ENCODE results near the gene SELENBP1. TPM values are rescaled to one million over a fixed set of nuclear protein-coding genes. Genes with fewer than 3 reads are reported as not detected.

The SELENBP1 gene
- total and polyA plus RNA-seq, 9 of the 15 experiments (the other 6 are each of a cell fraction or from before 2014, with no cell fraction given), result 25.8 to 81.2 (median 47.1) TPM

- H3K27ac ChIP-seq (ENCODE audit: extremely low read depth, low read depth, low read length), result no peak overlapping the region
- no peak overlapping the region for H3K9ac ChIP-seq (ENCODE audit: insufficient read depth in 1 of 2, low read depth in 2 of 2, low read length in 2 of 2)
- ChIA-PET CTCF (ENCODE audit: low intra/inter-chr PET ratio) (no interaction called here), POLR2A (interaction anchor here (1.4 kb wide), 1 partner anchor 17 kb away, joined by 5 read pairs; no protein-coding TSS in a partner anchor)
- no peak for FAIRE-seq
- no peaks in the 10 kb centered on the region for H3K36me3 ChIP-seq (ENCODE audit: control insufficient read depth, insufficient read depth, low read length)
- H3K4me3 ChIP-seq, result no peak overlapping the region
- H3K9me1 ChIP-seq (ENCODE audit: control insufficient read depth, insufficient read depth, low read length), result no peaks in the 10 kb centered on the region
- H4K20me1 ChIP-seq (replicated peaks; ENCODE audit: control insufficient read depth, insufficient read depth, low read length), result no peaks in the 10 kb centered on the region
- peaks cover 14 to 21% of the 10 kb centered on the region in 2 experiments; a peak in 4 of 5 replicates for H3K4me1 ChIP-seq (replicated peaks in 1 of 2; ENCODE audit: control insufficient read depth in 2 of 2, insufficient read depth in 2 of 2, low read length in 2 of 2)
- 95% methylated on average over 2 of the region's 2 CpGs for WGBS (ENCODE audit: insufficient coverage, low coverage, missing lambda C conversion rate)
- H3K4me2 ChIP-seq (ENCODE audit: insufficient read depth, low read length), result no peak overlapping the region
- in situ Hi-C loops (cut with MboI), result no loop called here
- no peak for ATAC-seq
- no peak for DNase-seq (ENCODE audit: extremely low read depth in 1 of 4, low spot score in 3 of 4)
- intact Hi-C loops (cut with micrococcal nuclease), result loop anchor here (10.0 kb wide), 1 partner anchor 191 kb away; the partner anchor contains the start of genes PIP5K1A and VPS72
- no peaks in the 10 kb centered on the region; the same call in 1 of the 2 replicates for H3K9me3 ChIP-seq (replicated peaks; ENCODE audit: control insufficient read depth, insufficient read depth, low read depth, low read length)
- H2AFZ ChIP-seq (ENCODE audit: low read depth, low read length), result no peak overlapping the region
- BruUV-seq (replicated peaks), result no TSS peak
- no peaks in the 10 kb centered on the region for H3K79me2 ChIP-seq (ENCODE audit: control insufficient read depth, insufficient read depth, low read length)
- TF ChIP-seq SMARCE1 (IDR thresholded peaks at IDR 0.05) (no peak), SMARCA4 (IDR thresholded peaks at IDR 0.05) (no peak), SREBF2 (CRISPR knock-in tag; IDR thresholded peaks at IDR 0.05) (no peak), IRF9 (tag; IDR thresholded peaks at IDR 0.05) (no peak), CSDE1 (IDR thresholded peaks at IDR 0.05) (no peak), SETDB1 (IDR thresholded peaks at IDR 0.05; ENCODE audit: low read length) (no peak), THAP12 (CRISPR knock-in tag; IDR thresholded peaks at IDR 0.05) (no peak), ATF3 (IDR thresholded peaks at IDR 0.05) (no peak), ATF3 (CRISPR knock-in tag; conservative IDR thresholded peaks at IDR 0.05) (no peak), TBL1XR1 (IDR thresholded peaks at IDR 0.05; ENCODE audit: low read length in 2 of 2) (no peak), RBM34 (IDR thresholded peaks at IDR 0.05; ENCODE audit: borderline replicate concordance, insufficient read depth, low read length) (no peak), MEF2D (tag; conservative IDR thresholded peaks at IDR 0.05; ENCODE audit: low read depth) (no peak), SFPQ (IDR thresholded peaks at IDR 0.05; ENCODE audit: low read depth, low read length) (no peak), BDP1 (IDR thresholded peaks at IDR 0.05; ENCODE audit: insufficient read depth, insufficient read length) (no peak), USF2 (CRISPR knock-in tag; IDR thresholded peaks at IDR 0.05) (no peak)
- no peaks in the 10 kb centered on the region for H3K27me3 ChIP-seq (ENCODE audit: control insufficient read depth in 2 of 2, insufficient read depth in 2 of 2, low read length in 2 of 2)
These were observed 13.5 kb upstream of the SELENBP1 start for GRCh38 chr1:151386002-151386401.
